A673 (cell line): ENCODE results near the gene FIBCD1.

Experiments
- CTCF ChIP-seq: fragments of 300-800, 200-600 bp; sonication (generic); conservative IDR thresholded peaks from 2 replicates; pipeline ENCODE4 v1.5.1; 2017; ENCODE audit warnings: low read depth, mild to moderate bottlenecking, antibody characterized with exemption, low read length, moderate library complexity, mixed read lengths
- EZH2 ChIP-seq: fragments of 200-600 bp; sonication (generic); IDR thresholded peaks from 2 replicates; pipeline ENCODE4 v1.6.1; 2017; ENCODE audit warnings: borderline replicate concordance, low read depth, mild to moderate bottlenecking, mixed read lengths, antibody characterized with exemption, low read length; ENCODE audit not compliant: poor library complexity, severe bottlenecking

GRCh38 chr9:130944510-130945058 is 5.5 kb upstream of the FIBCD1 start:
- TF ChIP-seq CTCF (no peak), EZH2 (no peak)
